DND-41 (cell line): ENCODE results near the gene GALNT12.

Experiments used
- ATAC-seq: fragments of 200-7000 bp; cut with Tn5 transposase; 3 replicates; pipeline ENCODE4 v1.9.1; 2021; ENCODE audit warnings: low read depth; ENCODE audit not compliant: insufficient read depth
- DNase-seq: peaks from one replicate; pipeline ENCODE4 v3.0.0-alpha.2; 2020
- H2AFZ ChIP-seq: 2 replicates; pipeline ENCODE4 v1.6.0; 2012; ENCODE audit warnings: low read depth, low read length
- H3K27ac ChIP-seq: 2 replicates; pipeline ENCODE4 v1.5.1; 2012; ENCODE audit warnings: low read length, inconsistent platforms
- H3K27me3 ChIP-seq: fragments of 200-600 bp; sonication (generic); 2 replicates; pipeline ENCODE4 v1.6.0; 2012; ENCODE audit warnings: low read length, mild to moderate bottlenecking, inconsistent platforms; ENCODE audit not compliant: insufficient read depth, poor library complexity
- H3K36me3 ChIP-seq: 2 replicates; pipeline ENCODE4 v1.5.1; 2012; ENCODE audit warnings: low read length, inconsistent platforms; ENCODE audit not compliant: insufficient read depth
- H3K4me1 ChIP-seq: 2 replicates; pipeline ENCODE4 v1.5.1; 2012; ENCODE audit warnings: mild to moderate bottlenecking, low read length; ENCODE audit not compliant: insufficient read depth
- H3K4me2 ChIP-seq: 2 replicates; pipeline ENCODE4 v1.6.0; 2012; ENCODE audit warnings: mild to moderate bottlenecking, moderate library complexity, low read length, inconsistent platforms; ENCODE audit not compliant: insufficient read depth
- H3K4me3 ChIP-seq, 2 experiments: fragments of 200-600 bp in 1 of 2; shearing (Covaris generic) in 1 of 2; 2 replicates each; pipeline ENCODE4 v1.5.1; 2012 to 2016; ENCODE audit warnings: inconsistent platforms in 2 of 2, low read length in 2 of 2, mild to moderate bottlenecking in 2 of 2, low read depth in 1 of 2, moderate library complexity in 1 of 2
- H3K79me2 ChIP-seq: 2 replicates; pipeline ENCODE4 v1.6.0; 2012; ENCODE audit warnings: low read length, inconsistent platforms; ENCODE audit not compliant: insufficient read depth
- H3K9ac ChIP-seq: 2 replicates; pipeline ENCODE4 v1.6.0; 2012; ENCODE audit warnings: low read depth, mild to moderate bottlenecking, inconsistent platforms, low read length, moderate library complexity
- H3K9me3 ChIP-seq: 2 replicates; pipeline ENCODE4 v1.5.1; 2012; ENCODE audit warnings: low read length, moderate library complexity, mild to moderate bottlenecking, inconsistent platforms; ENCODE audit not compliant: insufficient read depth, severe bottlenecking
- H4K20me1 ChIP-seq: 2 replicates; pipeline ENCODE4 v1.6.0; 2012; ENCODE audit warnings: low read length; ENCODE audit not compliant: insufficient read depth
- CTCF ChIP-seq: IDR thresholded peaks from 2 replicates; pipeline ENCODE4 v1.5.1; 2012; ENCODE audit warnings: borderline replicate concordance, low read length, moderate library complexity, mild to moderate bottlenecking; ENCODE audit not compliant: poor library complexity, severe bottlenecking; ENCODE audit errors: extremely low read depth
- EZH2 ChIP-seq: IDR thresholded peaks from 3 replicates; pipeline ENCODE4 v1.6.1; 2012; ENCODE audit warnings: borderline replicate concordance, low read depth, mild to moderate bottlenecking, moderate library complexity, low read length, inconsistent platforms; ENCODE audit not compliant: severe bottlenecking

GALNT12 gene

GRCh38 chr9:98790842-98791607 is 16.4 kb upstream of the GALNT12 start:
- DNase-seq (peak; percentile 41), ATAC-seq (peak; percentile 74)
- Histone ChIP-seq H3K9ac (no peak overlapping the region), H3K9me3 (no peaks in the 10 kb centered on the region), H3K4me2 (no peak overlapping the region), H4K20me1 (no peaks in the 10 kb centered on the region), H2AFZ (no peak overlapping the region), H3K27ac (no peak overlapping the region), H3K27me3 (peaks cover 3% of the 10 kb centered on the region), H3K79me2 (no peaks in the 10 kb centered on the region), H3K4me1 (peaks cover 14% of the 10 kb centered on the region), H3K4me3 (no peak overlapping the region), H3K36me3 (peaks cover 3% of the 10 kb centered on the region; the same call in 1 of the 2 replicates)
- TF ChIP-seq CTCF = peak; percentile 86
- TF ChIP-seq EZH2 = no peak

GRCh38 chr9:98791608-98792490 is 15.6 kb upstream of the GALNT12 start:
- H2AFZ ChIP-seq = no peak overlapping the region
- peaks cover 6% of the 10 kb centered on the region for H3K27me3 ChIP-seq
- no peaks in the 10 kb centered on the region for H4K20me1 ChIP-seq
- ATAC-seq (no peak), DNase-seq (no peak)
- no peak overlapping the region for H3K4me3 ChIP-seq
- no peaks in the 10 kb centered on the region for H3K9me3 ChIP-seq
- TF ChIP-seq CTCF (no peak), EZH2 (no peak)
- peaks cover 19% of the 10 kb centered on the region for H3K4me1 ChIP-seq
- no peak overlapping the region for H3K4me2 ChIP-seq
- no peaks in the 10 kb centered on the region for H3K79me2 ChIP-seq
- H3K27ac ChIP-seq = no peak overlapping the region
- H3K36me3 ChIP-seq = peaks cover 3% of the 10 kb centered on the region; the same call in 1 of the 2 replicates
- H3K9ac ChIP-seq = no peak overlapping the region

- peaks cover 20% of the 10 kb centered on the region for H3K4me1 ChIP-seq
- no peak overlapping the region for H3K4me2 ChIP-seq
- no peaks in the 10 kb centered on the region for H3K9me3 ChIP-seq
- no peak overlapping the region for H3K9ac ChIP-seq
- no peaks in the 10 kb centered on the region for H3K79me2 ChIP-seq
- H3K36me3 ChIP-seq = peaks cover 3% of the 10 kb centered on the region; the same call in 1 of the 2 replicates
- DNase-seq (no peak), ATAC-seq (no peak)
- H2AFZ ChIP-seq = no peak overlapping the region
- no peak overlapping the region for H3K4me3 ChIP-seq
- no peak overlapping the region for H3K27ac ChIP-seq
- no peak for TF ChIP-seq EZH2
- peaks cover 8% of the 10 kb centered on the region for H3K27me3 ChIP-seq
- H4K20me1 ChIP-seq = no peaks in the 10 kb centered on the region
These were observed 14.4 kb upstream of the GALNT12 start for GRCh38 chr9:98793031-98793430.

- Histone ChIP-seq H3K27me3 (peaks cover 8% of the 10 kb centered on the region), H4K20me1 (no peaks in the 10 kb centered on the region), H2AFZ (no peak overlapping the region), H3K4me1 (peaks cover 20% of the 10 kb centered on the region), H3K4me2 (peak overlapping the region; percentile 75; the same call in 1 of the 2 replicates), H3K36me3 (peaks cover 2% of the 10 kb centered on the region; the same call in 1 of the 2 replicates), H3K9ac (no peak overlapping the region), H3K9me3 (no peaks in the 10 kb centered on the region), H3K4me3 (peak overlapping the region in 1 of 2 experiments; percentile 59; a peak in 1 of 4 replicates), H3K79me2 (no peaks in the 10 kb centered on the region), H3K27ac (no peak overlapping the region)
- DNase-seq = no peak
- no peak for ATAC-seq
- no peak for TF ChIP-seq CTCF
- no peak for TF ChIP-seq EZH2
These were observed 12.7 kb upstream of the GALNT12 start for GRCh38 chr9:98794802-98795201.
